UCSD-AML1 (cell line): ENCODE data around the gene SLC26A1.
"Not testable (repeated sequence)": the region's sequence is repeated elsewhere in the genome, so short reads cannot be mapped to it uniquely, and the experiment has no call there.

Source experiments
- DNase-seq: peaks from one replicate; lab custom pipeline; 2025; ENCODE audit not compliant: unreplicated experiment; lab: John Stamatoyannopoulos, UW

SLC26A1 gene

DNA sequence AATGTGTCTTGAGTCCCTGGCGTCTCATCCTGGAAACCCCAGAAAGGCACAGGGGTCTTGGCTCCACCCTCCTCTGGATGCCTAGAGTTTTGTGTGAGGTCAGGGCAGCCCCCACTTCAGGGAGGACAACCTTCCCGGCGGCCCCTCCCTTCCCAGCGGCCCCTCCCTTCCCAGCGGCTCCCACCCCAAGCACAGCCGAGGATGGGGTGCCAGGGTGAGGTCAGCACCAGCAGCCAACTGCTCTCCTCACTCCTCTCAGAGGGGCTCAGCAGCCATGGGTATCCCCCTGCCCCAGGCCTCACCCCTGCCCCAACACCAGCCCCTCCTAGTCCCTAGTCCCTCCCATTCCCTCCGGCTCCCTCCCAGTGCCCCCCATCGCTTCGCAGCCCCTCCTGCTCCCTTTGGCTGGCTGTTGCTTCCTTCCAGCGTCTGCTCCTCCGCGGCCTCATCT, 37.2 kb downstream of the SLC26A1 start:
- no peak for DNase-seq

DNA sequence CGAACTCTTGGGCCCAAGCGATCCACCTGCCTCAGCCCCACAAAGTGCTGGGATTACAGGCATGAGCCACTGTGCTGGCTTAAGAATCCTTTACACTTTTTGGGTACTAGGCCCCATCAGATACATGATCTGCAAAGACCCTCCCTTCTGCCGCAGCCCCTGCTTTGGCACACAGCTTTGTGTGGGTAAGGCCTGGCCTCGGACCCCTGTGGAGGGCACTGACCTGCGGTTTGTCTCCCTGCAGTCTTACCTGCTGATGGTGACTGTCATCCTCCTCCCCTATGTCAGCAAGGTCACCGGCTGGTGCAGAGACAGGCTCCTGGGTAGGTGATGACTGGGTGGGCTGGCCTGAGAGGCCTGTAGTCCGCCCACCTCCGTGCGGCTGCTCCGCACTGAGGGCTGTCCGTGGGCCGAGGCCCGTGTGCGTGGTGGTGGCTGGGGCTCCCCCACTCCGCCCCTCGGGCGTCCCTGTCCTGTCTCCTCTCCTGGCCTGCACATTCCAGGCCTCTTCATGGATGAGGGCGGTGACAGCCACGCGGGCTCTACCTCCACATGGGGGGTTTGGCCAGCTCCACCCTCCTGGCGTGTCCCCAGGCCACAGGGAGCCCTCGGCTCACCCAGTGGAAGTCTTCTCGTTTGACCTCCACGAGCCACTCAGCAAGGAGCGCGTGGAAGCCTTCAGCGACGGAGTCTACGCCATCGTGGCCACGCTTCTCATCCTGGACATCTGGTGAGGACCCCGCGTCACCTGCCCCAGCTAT, 37.9 kb downstream of the SLC26A1 start:
- DNase-seq = no peak

DNA sequence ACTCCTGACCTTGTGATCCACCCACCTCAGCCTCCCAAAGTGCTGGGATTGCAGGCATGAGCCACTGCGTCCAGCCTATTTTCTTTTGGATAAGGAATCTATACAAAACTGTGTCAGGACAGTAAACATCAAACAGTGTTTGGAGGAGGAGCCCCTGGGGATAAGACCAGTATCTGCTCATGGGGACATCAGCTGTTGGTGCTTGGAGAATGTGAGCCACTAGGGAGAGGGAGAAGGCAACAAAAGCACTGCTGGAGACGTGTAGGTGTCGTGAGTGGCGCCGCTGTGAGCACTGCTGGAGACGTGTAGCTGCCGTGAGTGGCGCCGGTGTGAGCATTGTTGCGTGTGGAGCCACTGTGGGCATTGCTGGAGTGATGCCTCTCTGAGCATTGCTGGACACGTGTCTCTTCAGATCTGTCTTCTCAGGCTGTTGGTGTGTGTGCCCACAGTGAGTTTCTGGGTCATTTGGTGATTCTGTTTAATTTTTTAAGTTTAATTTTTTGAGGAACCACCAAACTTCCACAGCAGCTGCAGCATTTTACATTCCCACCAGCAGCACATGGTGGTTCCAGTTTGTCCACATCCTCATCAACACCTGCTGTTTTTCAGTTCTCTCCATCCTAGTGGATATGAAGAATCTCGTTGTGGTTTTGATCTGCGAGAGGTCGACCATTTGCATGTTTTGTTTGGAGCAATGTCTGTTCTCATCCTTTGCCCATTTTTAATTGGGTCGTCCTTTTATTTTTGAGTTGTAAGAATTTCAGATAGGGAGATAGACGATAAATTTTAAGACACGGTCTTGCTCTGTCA, 38.8 kb downstream of the SLC26A1 start:
- no peak for DNase-seq

DNA sequence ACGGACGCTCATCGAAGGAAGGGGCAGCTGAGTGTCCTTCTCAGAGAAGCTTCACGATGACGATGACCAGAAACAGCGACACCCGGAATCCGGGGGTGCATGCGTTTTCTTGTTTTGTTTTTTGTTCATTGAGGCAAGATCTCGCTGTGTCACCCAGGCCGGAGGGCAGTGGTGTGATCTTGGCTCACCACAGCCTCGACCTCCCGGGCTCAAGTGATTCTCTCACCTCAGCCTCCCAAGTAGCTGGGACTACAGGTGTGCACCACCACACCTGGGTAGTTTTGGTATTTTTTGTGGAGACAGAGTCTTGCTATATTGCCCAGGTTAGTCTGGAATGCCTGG, 39.7 kb downstream of the SLC26A1 start:
- no peak for DNase-seq

DNA sequence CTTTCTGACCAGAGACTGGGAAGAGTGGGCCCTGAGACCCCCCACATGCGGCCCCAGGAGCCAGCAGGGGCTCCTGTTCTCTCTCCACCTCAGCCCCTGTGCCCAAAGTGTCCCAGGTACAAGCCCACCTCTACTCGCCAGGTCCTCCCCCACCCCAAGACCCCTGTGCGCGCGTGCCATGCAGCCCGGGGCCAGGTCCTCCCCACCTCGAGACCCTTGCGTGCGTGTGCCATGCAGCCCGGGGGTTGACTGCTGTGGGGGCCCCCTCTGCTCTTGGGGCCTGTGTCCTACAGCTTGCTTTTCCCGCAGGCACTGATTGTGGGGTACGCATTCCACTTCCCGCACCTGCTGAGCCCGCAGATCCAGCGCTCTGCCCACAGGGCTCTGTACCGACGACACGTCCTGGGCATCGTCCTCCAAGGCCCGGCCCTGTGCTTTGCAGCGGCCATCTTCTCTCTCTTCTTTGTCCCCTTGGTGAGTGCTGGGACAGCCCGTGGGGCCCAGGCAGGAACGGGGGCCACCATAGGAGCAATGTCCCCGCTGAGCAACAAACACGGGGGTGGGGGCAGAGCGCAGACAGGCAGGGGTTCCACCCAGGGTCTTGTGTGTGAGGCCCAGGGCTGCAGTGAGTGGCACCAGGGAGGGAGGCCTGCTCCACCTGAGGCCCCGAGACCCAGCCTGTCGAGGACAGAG, 40.2 kb downstream of the SLC26A1 start:
- no peak for DNase-seq

DNA sequence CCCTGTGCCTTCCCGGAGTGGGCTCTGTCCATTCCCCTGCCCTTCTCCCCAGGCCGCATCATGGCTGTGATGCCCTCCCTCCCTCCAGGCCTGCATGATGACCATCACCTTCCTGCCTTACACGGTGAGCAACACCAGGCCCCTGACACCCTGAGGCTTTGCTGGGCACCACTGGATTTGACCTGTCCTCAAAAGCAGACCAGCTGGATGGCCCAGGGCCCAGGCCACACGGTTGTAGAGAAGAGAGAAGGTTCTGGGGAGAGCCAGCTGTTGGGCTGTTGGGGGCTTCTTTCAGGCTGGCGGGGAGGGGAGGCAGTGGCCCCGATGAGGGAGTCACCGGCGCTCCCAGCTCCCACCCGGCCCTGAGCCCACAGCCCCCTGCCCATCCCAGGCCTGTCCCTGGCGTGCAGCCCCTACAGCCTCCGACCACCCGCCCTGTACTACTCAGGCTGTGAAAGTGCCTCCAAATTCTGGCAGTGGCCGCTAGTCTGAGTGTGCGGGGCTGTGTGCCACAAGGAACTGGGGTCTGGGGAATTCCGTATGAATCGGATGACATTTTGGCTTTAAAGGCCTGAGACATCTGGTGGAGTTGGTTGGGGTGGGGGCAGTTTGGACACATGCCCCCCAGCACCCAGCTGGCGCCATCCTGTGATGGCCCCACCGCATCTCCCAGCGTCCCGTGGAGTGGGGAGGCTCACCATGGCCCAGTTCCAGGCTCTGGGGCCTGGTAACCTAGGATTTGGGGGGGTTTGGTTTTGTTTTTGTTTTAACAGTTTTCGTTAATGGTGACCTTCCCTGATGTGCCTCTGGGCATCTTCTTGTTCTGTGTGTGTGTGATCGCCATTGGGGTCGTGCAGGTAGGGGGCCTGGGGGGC, 41.4 kb downstream of the SLC26A1 start:
- DNase-seq = no peak

DNA sequence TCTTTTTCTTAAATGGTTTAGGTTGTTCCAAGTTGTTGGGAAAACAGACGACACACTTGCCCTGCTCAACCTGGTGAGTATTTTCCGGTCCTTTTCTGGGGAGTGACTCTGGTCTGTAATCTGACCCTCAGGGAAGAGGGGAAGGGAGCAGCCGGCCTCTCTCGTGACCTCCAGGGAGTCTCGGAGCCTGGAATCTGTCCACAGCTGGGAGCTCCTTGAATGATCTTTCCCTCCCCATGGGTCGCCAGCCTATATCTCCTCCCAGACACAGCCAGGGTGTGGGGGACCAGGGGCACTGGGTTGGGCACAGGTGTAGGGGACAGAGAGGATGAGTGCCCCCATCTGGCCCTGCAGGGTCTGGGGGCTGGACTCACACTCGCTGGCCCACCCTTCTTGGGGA, 42.0 kb downstream of the SLC26A1 start:
- DNase-seq = no peak

DNA sequence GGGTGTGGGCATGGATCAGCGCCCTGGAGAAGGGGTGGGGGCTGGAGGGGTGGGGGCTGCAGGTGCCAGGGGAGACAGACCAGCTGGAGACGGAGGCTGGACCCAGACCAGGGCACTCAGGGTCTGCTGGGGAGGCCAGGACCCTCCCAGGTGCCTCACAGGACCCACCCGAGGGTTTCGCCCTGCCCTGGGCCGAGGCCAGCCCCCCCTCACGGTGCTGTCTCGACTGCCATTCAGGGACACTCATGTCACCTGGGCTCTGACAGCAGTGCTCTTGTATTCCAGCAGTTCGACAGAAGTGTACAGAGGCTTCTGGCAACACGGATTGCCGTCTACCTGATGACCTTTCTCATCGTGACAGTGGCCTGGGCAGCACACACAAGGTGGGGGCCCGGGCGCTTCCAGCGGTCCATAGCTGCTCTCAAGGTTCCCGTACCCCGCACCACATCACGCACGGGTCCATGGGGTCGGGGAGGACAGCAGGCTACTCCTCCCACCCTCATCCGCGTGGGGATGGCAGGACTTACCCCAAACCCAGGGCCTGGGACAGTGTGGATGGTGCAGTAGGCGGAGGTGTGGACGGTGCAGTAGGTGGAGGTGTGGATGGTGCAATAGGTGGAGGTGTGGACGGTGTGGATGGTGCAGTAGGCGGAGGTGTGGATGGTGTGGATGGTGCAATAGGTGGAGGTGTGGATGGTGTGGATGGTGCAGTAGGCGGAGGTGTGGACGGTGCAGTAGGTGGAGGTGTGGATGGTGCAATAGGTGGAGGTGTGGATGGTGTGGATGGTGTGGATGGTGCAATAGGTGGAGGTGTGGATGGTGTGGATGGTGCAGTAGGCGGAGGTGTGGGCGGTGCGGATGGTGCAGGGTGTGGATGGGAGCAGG, 42.8 kb downstream of the SLC26A1 start:
- DNase-seq = no peak

DNA sequence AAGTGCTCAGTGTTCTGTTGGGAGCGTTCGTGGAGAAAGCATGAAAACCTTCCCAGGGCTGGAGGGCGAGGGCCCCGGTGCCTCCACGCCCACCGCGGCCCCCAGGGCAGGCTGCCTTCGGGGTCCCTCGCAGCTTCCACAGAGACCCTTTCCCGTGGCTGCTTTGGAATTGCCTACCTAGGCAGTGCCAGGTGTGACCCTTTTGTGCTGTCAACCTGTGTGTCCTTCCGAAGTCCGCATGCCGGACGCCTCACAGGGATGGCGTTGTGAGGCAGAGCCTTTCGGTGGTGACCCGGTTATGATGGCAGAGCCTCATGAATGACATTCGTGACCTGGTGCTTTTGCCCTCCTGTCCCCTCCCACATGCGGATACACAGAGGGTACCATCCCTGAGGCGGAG, 43.5 kb downstream of the SLC26A1 start:
- DNase-seq = no peak

DNA sequence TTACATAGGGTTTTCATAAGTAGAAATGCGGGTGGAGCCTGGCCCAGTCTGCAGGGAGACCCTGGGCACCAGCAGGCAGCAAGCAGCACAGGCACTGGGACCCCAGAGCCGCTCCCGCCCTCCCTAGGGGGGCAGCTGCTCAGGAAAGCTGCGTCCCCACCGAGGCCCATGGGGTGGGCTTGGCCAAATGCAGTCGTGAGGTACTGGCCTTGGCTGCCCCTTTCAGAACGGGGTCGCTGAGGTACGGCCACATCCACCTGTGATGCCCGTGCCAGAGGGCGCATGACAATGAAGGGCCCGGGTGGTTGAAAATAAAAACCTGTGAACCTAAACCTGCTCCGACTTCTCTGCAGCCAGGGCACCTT, 44.3 kb downstream of the SLC26A1 start:
- no peak for DNase-seq

DNA sequence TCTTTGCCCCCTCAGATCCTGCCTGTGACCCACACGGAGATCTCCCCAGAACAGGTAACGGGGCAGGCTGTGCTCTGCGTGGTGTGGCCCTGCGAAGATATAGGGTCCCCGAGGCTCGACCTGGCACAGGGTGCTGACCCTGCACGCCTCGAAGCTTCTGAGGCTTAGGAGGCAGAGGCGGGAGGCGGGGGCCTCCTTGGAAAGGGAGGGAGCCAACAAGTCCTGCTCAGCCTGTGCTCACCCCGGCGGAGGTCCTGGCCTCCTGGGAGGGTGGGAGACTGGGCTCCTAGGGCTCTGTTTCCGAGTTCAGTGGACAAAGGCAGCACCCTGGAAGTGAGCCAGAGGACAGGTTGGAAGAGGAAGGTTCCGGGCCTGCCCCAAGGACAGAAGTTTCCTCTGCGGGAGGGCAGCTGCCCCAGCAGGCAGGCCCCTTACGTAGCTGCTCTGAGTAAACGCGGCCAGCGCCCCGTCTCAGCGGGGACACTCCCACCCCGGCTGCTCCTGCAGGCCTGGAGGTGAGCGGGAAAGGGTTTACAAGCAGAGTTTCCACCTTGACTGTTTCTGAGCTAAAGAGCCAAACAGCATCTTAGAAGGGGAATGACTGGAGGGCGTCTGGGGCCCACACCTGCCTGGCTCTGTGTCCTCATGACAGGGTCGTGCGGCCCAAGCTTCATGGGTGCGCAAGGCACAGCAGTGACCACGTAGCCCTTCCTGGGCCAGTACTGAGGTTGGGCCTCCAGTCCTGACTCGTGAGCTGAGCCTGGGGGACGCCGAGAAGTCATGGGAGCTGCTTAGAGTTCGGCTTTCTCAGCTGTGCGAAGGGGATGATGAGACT, 44.9 kb downstream of the SLC26A1 start:
- no peak for DNase-seq

DNA sequence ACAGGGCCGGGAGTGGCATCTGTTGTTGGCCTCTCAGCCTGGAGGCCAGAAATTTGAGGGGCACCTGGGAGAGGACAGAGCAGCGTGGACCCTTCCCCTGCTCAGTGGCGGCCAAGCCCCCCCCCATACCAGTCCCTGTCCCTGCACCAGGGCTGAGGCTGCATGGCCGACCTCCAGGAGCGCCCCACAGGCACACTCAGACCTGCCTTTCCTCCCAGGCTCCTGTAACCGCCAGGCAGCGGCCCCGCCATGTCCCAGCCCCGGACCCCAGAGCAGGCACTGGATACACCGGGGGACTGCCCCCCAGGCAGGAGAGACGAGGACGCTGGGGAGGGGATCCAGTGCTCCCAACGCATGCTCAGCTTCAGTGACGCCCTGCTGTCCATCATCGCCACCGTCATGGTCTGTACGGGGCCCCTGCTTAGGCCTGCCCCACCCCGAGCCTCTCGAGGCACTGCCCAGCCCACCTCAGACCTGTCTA, 45.7 kb downstream of the SLC26A1 start:
- no peak for DNase-seq

DNA sequence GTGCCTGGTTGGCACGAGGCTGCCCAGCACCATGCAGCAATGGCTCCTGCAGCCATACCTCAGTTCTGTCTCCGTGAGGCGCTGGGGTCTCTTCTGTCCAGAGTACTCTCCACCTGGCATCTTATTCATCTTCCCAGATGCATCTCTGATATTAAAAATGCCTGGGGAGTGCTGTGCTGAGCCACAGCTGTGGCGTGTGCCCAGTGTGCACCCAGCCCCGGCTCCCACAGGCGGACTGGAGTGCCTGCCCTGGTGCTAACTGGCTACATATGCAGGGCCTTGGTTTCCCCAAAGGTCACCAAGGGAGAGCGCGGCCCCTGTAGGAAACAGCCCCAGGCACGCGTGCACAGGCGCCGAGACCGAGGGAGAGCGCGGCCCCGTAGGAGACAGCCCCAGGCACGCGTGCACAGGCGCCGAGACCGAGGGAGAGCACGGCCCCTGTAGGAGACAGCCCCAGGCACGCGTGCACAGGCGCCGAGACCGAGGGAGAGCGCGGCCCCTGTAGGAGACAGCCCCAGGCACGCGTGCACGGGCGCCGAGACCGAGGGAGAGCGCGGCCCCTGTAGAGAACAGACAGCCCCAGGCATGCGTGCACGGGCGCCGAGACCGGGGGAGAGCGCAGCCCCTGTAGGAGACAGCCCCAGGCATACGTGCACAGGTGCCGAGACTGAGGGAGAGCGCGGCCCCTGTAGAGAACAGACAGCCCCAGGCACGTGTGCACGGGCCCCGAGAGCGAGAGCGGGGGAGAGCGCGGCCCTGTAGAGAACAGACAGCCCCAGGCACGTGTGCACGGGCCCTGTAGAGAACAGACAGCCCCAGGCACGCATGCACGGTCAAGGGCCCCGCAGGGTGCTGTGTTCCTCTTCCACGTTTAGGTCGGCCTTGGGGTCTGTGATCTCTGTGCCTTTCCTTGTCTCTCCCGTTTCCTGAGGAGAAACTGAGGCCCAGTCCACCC, 46.4 kb downstream of the SLC26A1 start:
- DNase-seq = no peak

DNA sequence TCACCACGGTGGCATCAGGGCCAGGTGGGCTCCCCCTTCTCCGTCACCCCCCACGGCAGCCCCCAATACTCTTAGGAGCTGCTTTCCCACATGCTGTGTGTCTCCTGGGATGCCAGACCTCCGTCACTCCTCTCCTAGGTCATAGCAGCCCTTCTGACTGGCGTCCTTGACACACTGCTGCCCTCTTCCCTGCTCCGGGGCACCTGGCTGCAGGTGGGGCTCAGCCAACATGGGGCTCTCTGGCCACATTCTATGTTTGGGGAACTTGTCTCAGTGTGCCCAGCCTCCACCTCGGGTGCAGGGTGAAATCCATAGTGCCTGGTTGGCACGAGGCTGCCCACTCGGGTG, 47.1 kb downstream of the SLC26A1 start:
- DNase-seq = no peak

DNA sequence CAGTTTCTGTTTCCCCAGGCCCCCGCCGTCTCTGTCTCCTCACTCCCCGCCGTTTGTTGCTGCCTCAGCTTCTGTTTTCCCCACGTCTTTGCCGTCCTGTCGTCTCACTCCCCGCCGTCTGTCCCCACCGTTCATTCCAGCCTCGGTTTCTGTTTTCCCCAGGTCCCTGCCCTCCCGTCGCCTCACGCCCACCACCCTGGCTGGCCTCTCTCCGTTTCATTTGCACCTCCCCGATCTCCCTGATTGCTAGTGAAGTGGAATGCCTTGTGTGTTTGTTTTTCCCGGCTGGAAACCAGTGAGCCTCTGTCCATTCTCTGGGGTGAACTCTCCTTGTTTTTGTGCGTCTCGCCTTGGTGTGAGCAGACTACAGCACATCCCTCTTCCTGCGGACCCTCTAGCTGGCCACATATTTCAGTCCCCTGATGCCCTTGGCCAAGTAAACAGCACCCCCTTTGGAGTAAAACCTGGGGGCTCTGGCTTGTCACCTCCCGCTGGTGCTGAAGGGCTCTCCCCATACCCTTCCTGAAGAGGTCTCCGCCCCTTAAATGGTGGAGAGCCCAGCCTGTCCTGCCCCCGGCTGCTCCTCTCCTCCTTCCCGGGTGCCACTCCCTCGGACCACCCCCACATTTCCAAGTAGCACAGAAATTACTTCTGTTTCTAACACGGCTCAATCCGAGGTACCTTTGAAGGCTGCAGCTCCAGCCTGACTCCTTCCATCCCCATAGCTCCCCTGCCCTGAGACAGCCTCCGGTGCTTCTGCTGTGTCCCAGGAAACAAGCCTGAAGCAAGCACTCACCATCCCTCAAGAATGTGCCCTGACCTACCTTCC, 47.7 kb downstream of the SLC26A1 start:
- DNase-seq = no peak

DNA sequence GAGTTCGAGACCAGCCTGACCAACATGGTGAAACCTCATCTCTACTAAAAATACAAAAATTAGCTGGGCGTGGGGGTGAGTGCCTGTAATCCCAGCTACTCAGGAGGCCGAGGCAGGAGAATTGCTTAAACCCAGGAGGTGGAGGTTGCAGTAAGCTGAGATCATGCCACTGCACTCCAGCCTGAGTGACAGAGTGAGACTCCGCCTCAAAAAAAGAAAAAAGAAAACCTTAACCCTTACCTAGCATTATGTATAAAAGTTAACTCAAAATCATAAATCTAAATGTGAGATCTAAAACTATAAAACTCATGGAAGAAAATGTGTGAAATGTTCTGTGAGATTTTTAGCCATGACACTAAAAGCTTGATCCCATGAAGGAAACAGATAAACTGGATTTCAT, 53.7 kb downstream of the SLC26A1 start:
- DNase-seq = not testable (repeated sequence)
